Lung microvascular endothelial cell (primary cell): ENCODE measurements around the gene DCUN1D4. TPM values are rescaled to one million over a fixed set of nuclear protein-coding genes. Genes with fewer than 3 reads are reported as not detected.

Source experiments
- DNase-seq, 2 donors: peaks; one replicate each; pipeline versions ENCODE4 v3.0.0 to v3.0.0-alpha.2; 2010; ENCODE audit warnings: low read depth in 2 of 2
- total RNA-seq: library from RNA; depleted of rRNA; stranded (reverse); fragments of >200 nt; gene quantifications from 2 replicates; pipeline ENCODE4 v1.2.1, GENCODE V29; 2014

DCUN1D4 gene
- 21.6 and 29.0 TPM in 2 replicates for total RNA-seq

DNA sequence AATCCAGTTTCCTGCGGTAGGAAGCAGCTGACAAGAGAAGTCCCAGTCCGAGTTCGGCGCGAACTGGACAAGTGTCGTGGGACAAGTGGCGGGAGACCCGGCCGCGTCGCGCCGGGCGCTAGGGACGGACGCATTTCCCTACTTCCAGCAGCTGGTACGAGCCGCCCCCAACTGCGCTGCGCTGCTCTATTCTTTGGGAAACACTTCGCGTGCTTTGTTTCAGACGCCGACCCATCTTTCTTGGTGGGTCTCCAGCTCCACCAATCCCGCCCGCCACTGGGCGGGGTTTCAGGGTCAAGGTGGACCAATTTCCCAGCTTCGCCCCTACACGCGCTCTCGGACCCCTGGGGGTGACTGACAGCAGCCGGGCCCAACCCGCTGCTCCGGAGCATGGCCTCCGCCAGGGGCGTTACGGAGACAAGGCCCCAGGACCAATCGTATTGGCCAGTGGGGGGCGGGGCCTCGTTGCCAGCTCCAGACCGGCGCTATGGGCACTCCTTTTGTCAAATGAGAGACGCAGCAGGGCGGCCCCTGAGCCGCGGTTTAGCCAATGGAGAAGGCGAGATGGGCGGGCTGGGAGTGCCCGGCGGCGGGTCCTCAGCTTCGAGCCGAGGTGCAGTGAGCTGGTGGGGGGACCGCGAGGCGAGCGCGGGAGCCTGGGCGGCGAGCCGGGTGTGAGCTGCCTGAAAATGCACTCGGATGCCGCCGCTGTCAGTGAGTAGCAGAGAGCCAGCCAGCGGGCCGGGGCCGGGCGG is at the start of gene DCUN1D4:
TSS of gene DCUN1D4 (plus strand) at position 600 of the 755 bp plus-strand sequence. CDS start at position 690, 90 bp downstream.
- peak; percentile 100 for DNase-seq

DNA sequence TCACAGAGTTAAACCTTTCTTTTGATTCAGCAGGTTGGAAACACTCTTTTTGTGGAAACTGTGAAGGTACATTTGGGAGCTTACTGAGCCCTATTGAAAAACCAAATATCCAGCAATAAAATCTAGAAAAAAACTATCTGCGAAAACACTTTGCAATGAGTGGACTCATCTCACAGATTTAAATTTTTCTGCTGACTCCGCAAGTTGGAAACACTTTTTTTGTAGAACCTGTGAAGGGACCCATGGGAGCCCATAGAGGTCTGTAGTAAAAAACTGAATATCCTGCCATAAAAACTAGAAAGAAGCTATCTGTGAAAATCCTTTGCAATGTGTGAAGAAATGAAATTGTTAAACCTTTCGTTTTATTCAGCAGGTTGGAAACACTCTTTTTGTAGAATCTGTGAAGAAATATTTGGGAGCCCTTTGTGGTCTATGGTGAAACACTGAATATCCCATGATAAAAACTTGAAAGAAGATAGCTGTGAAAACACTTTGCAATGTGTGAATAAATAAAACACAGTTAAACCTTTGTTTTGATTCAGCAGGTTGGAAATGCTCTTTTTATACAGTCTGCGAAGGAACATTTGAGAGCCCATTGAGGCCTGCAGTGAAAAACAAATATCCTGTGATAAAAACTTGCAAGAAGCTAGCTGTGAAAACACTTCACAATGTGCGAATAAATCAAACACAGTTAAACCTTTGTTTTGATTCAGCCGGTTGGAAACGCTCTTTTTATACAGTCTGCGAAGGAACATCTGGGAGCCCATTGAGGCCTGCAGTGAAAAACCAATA is 22.3 kb upstream of the DCUN1D4 start:
- DNase-seq: no peak

DNA sequence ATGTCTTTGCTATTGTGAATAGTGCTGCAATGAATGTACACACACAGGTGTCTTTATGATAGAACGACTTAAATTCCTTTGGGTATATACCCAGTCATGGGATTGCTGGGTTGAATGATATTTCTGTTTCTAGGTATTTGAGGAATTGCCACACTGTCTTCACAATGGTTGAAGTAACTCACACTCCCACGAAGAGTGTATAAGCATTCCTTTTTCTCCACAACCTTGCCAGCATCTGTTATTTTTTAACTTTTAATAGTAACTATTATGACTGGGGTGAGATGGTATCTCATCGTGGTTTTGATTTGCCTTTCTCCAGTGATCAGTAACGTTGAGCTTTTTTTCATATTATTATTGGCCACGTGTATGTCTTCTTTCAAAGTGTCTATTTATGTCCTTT is 17.6 kb upstream of the DCUN1D4 start:
- DNase-seq: no peak

GRCh38 chr4:51830156-51830720 is 12.7 kb upstream of the DCUN1D4 start:
- peak in 1 of 2 donors; percentile 2 for DNase-seq

GRCh38 chr4:51831133-51831532 is 11.8 kb upstream of the DCUN1D4 start:
- peak; percentile 58 to 74 for DNase-seq

DNA sequence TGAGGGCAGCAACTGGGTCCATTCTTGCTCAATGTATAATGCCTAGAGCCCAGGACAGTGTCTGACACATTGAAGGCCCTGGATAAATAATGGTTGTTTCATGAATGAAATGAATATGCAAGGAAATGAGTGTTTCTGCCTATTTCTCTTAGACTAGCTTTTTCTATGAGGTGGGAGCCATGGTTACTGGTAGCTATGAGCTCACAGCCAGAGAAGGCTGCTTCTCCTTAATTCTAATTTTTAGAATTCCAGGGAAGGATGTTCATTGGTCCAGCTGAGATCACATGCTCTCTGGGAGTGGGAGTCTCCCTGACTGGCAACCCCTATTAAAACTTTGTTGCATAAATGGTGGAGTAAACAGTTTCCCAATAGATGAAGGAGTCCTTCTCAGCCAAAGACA is 9.7 kb upstream of the DCUN1D4 start:
- no peak for DNase-seq

DNA sequence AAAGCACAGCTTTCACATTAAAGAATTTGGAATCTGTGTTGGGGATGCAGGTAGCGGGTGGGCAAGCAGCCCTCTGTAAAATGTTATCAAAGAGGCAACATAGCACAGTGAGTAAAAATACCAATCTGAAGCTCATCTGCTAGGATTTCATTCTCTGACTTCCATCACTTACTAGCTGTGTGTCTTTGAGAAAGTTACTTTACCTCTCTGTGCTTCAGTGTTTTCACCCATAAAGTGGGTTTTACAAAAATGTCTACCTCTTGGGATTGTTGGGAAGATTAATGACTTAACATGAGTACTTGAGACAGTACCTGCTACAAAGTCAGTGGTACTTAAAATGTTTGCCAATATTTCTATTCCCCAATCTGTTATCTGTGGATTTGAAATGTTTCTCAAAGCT is 7.9 kb upstream of the DCUN1D4 start:
- no peak for DNase-seq

GRCh38 chr4:51835855-51836254 is 7.1 kb upstream of the DCUN1D4 start:
- no peak for DNase-seq

- DNase-seq: peak in 1 of 2 donors; percentile 16
Measured at GRCh38 chr4:51836549-51836948, 6.4 kb upstream of the DCUN1D4 start.

DNA sequence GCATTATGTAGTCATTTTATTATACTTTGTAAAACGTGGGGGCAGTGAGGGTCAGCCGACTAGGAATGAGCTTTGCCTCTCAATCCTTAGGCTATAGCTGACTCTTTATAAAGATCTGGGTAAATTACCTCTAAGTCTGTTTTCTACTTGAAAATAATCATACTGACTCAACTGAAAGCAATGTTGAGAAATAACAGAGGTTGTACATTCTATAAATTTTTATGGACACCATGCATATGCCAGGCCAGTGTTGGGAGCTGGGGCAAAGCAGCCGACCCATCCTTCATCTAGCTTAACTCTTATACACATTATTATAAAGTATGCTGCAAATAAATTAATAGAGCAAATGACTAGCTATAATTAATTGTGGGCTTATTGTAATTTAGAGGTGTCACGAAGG is 2.2 kb upstream of the DCUN1D4 start:
- no peak for DNase-seq

GRCh38 chr4:51842167-51842553 is 793 bp upstream of the DCUN1D4 start:
- DNase-seq: peak in 1 of 2 donors; percentile 3

DNA sequence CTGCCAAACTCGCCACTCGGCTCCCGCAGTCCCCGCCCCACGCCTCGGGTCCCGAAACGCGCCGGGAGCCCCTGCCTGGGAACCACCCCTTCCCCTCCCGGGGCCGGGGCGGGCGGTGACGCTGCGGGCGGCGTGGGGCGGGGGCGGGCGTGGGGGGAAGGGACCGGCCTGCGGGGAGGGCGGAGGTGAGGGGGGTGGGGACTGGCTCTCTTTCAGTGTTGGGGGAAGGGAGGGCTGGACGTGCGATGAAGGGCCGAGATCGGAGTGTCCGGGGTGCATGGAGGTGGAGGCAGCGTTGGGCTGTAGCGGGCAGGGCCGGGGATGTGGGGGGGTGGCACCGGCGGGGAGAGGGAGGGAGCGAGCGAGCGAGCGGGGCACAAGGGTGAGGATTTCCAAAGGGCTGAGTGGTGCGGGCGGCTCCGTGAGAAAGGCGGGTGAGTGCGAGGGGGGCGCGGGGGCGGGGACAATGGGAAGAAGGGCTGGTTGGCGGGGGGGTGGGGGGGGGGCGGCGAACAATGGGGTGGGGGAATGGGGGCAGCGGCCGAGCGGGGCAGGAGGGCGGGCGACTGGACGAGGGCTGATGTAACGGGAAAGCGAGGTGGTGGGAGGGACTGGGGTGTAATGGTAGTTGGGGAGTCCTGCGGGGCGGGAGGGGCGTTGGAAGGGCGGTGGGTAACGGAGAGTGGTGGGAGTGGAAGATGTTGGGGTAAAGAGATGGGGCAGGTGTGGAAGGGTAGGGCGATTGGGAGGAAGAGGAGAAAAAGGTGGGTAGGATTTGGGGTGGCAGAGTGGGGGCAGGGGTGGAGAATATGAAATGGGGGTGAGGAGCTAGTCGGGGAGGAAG is 578 bp downstream of the DCUN1D4 start:
- DNase-seq: peak; percentile 78 to 82

DNA sequence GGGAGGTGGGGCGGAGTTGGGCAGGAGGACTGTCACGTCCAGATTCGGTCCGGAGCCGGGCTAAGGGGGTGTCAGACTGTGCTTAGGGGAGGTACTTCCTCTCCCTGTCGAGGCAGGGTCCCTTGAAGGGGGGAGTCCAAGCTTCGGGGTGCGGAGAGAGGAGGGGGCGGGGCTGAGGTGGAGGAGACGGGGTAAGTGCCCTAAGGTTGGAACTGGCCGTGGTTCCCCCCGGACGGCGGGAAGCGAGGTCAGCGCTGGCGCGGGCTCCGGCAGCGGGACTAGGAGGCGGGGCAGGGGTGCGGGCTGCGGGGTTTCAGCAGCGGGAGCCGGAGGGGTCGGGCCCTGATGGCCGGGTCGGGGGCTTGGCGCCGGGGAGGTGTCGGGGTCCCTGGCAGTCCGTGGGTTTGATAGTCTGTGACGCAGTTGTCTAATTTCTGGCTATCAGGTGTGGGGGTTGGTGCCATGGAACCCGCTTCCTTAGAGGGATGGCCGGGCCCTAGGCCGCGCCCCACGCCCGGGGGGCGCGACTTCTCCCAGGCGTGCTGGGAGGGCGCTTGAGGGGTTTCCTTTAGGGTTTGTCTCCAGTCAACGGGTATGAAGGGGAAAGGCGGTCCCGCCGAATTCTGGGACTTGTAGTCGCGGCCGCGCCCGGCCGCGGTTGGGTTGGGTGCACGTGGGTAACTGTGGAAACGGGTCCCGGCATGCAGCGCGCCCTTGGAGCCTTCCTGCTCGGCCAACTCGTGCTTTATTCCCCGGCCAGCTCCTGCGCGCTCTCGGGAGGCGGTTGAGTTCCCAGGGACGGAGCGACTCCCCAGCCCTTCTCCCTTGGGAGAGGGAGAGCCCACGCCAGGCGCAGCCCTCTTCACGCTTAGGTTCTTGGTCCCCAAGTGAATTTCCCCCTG is 1.5 kb downstream of the DCUN1D4 start:
- peak; percentile 93 to 95 for DNase-seq

DNA sequence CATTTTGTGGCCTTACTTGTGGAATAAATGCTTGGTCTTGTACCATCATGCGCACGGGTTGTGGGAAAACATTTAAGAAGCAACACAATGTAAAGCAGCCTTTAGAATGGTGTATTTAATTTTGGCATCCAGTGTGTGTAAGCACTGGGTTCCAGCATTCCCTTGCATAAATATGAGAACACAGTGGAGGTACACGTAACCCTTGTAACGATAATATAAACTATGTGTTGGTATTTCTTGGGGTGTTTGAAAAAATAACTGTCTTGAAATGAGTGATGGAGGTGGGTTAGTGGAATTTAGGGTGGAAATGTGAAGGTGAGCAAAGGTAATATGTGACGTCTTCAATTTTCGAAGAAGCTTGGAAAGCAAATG is 2.1 kb downstream of the DCUN1D4 start:
- DNase-seq: no peak

DNA sequence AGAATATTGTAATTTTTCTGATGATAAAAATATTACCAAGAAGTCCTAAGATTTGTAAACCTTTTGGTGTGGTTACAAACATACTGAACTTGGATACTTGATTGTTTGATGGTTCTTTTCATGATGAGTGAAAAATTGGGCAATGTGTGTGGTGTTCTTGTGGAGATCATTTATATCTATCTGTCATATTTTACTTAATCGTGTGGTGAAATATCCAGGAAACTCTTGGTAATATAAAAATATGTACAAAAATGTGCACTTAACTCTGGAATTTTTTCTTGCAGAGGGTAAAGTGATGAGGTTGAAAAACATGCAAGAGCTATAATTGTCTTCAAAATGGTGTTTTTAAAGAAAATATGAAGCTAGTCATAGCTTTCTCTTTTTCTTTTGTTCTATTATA is 2.8 kb downstream of the DCUN1D4 start:
- DNase-seq: no peak

GRCh38 chr4:51849430-51849829 is 6.5 kb downstream of the DCUN1D4 start:
- no peak for DNase-seq

DNA sequence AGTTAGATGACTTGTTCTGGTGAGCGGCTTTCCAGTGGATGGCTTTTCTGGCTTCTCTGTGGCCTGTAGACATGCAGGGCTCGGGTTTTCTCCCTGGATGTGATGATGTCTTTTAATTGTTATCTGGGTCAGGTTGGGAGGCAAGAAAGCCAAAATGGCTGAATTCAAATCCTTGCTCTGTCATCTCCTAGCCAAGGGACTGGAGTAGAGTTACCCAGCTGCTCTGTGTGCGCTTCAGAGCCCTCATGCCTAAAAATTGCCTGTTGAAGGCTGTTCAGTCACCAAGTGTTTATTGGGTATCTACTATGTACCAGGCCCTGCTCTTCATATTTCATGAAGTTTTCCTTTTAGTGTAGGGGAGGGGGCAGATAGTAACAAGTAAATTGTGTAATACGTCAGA is 7.3 kb downstream of the DCUN1D4 start:
- no peak for DNase-seq

GRCh38 chr4:51851090-51851936 is 8.4 kb downstream of the DCUN1D4 start:
- DNase-seq: no peak

GRCh38 chr4:51851937-51852290 is 9.0 kb downstream of the DCUN1D4 start:
- no peak for DNase-seq
